WERI-Rb-1 (cell line): ENCODE measurements around the gene GAGE12E.
"Not testable (repeated sequence)": the region's sequence is repeated elsewhere in the genome, so short reads cannot be mapped to it uniquely, and the experiment has no call there.

Source experiments
- DNase-seq: peaks from one replicate; pipeline ENCODE4 v3.0.0-alpha.2; 2020
- H3K27ac ChIP-seq: fragments of 250-450 bp; sonication (Bioruptor Pico); 2 replicates; pipeline ENCODE4 v1.5.1; 2020; ENCODE audit warnings: mild to moderate bottlenecking, moderate library complexity
- H3K27me3 ChIP-seq: fragments of 250-450 bp; sonication (Bioruptor Pico); 2 replicates; pipeline ENCODE4 v1.5.1; 2021; ENCODE audit warnings: mild to moderate bottlenecking, low read depth, moderate library complexity; ENCODE audit not compliant: insufficient read depth, severe bottlenecking
- H3K36me3 ChIP-seq: fragments of 250-450 bp; sonication (Bioruptor Pico); 2 replicates; pipeline ENCODE4 v1.5.1; 2020; ENCODE audit warnings: mild to moderate bottlenecking, moderate library complexity
- H3K4me3 ChIP-seq: 2 replicates; pipeline ENCODE4 v1.5.1; 2011; ENCODE audit warnings: low read depth, mild to moderate bottlenecking, control low read depth, low read length
- H3K9me3 ChIP-seq: fragments of 250-450 bp; sonication (Bioruptor Pico); 2 replicates; pipeline ENCODE4 v1.5.1; 2021; ENCODE audit warnings: mild to moderate bottlenecking, moderate library complexity; ENCODE audit not compliant: severe bottlenecking

The GAGE12E gene

GRCh38 chrX:49550989-49551388 lies at the start of gene GAGE12E:
Gene GAGE12E, plus strand, starts transcription at chrX:49551289. Its CDS starts 1,155 bp downstream, at chrX:49552444.
- not testable (repeated sequence) for DNase-seq, H3K27me3 ChIP-seq, H3K9me3 ChIP-seq, H3K4me3 ChIP-seq, H3K36me3 ChIP-seq, H3K27ac ChIP-seq

- not testable (repeated sequence) for H3K4me3 ChIP-seq, H3K36me3 ChIP-seq, DNase-seq, H3K9me3 ChIP-seq, H3K27ac ChIP-seq, H3K27me3 ChIP-seq
These were observed 19.2 kb upstream of the GAGE12E start, which contains the start of gene GAGE12C for GRCh38 chrX:49531877-49532276. Gene GAGE12C, plus strand, starts transcription at chrX:49532177. Its CDS starts 1,155 bp downstream, at chrX:49533332.

GRCh38 chrX:49541433-49541832 lies 9.7 kb upstream of the GAGE12E start, which contains the start of gene GAGE12D:
Gene GAGE12D, plus strand, starts transcription at chrX:49541733. Its CDS starts 1,155 bp downstream, at chrX:49542888.
- not testable (repeated sequence) for H3K4me3 ChIP-seq, H3K9me3 ChIP-seq, H3K27me3 ChIP-seq, H3K36me3 ChIP-seq, DNase-seq, H3K27ac ChIP-seq

GRCh38 chrX:49560542-49560941 lies 9.5 kb downstream of the GAGE12E start, which contains the start of gene GAGE12F:
Gene GAGE12F, plus strand, starts transcription at chrX:49560842. Its CDS starts 1,155 bp downstream, at chrX:49561997.
- not testable (repeated sequence) for H3K4me3 ChIP-seq, H3K9me3 ChIP-seq, H3K27ac ChIP-seq, H3K36me3 ChIP-seq, DNase-seq, H3K27me3 ChIP-seq

- DNase-seq, H3K4me3 ChIP-seq, H3K27ac ChIP-seq, H3K9me3 ChIP-seq, H3K27me3 ChIP-seq, H3K36me3 ChIP-seq: not testable (repeated sequence)
These were observed 17.6 kb downstream of the GAGE12E start for GRCh38 chrX:49568728-49569127.

GRCh38 chrX:49569152-49569551 lies 18.1 kb downstream of the GAGE12E start:
- not testable (repeated sequence) for H3K36me3 ChIP-seq, DNase-seq, H3K27me3 ChIP-seq, H3K9me3 ChIP-seq, H3K27ac ChIP-seq, H3K4me3 ChIP-seq

- not testable (repeated sequence) for H3K4me3 ChIP-seq, H3K9me3 ChIP-seq, H3K36me3 ChIP-seq, DNase-seq, H3K27ac ChIP-seq, H3K27me3 ChIP-seq
These were observed 19.0 kb downstream of the GAGE12E start, which contains the start of gene GAGE12G for GRCh38 chrX:49570100-49570499. Gene GAGE12G, plus strand, starts transcription at chrX:49570400. Its CDS starts 1,155 bp downstream, at chrX:49571555.

GRCh38 chrX:49579649-49580048 lies 28.6 kb downstream of the GAGE12E start, which contains the start of gene GAGE12H:
Gene GAGE12H, plus strand, starts transcription at chrX:49579949. Its CDS starts 1,155 bp downstream, at chrX:49581104.
- not testable (repeated sequence) for H3K27me3 ChIP-seq, H3K27ac ChIP-seq, H3K9me3 ChIP-seq, H3K4me3 ChIP-seq, DNase-seq, H3K36me3 ChIP-seq

GRCh38 chrX:49589196-49589595 lies 38.1 kb downstream of the GAGE12E start, which contains the start of gene GAGE2A:
Gene GAGE2A, plus strand, starts transcription at chrX:49589496. Its CDS starts 1,155 bp downstream, at chrX:49590651.
- not testable (repeated sequence) for H3K4me3 ChIP-seq, DNase-seq, H3K36me3 ChIP-seq, H3K27ac ChIP-seq, H3K9me3 ChIP-seq, H3K27me3 ChIP-seq

GRCh38 chrX:49589769-49590478 lies 38.8 kb downstream of the GAGE12E start:
- H3K9me3 ChIP-seq, H3K27ac ChIP-seq, H3K36me3 ChIP-seq, DNase-seq, H3K4me3 ChIP-seq, H3K27me3 ChIP-seq: not testable (repeated sequence)

- H3K27ac ChIP-seq, H3K36me3 ChIP-seq, H3K27me3 ChIP-seq, DNase-seq, H3K9me3 ChIP-seq, H3K4me3 ChIP-seq: not testable (repeated sequence)
These were observed 39.4 kb downstream of the GAGE12E start for GRCh38 chrX:49590488-49590887.

- H3K27me3 ChIP-seq, H3K9me3 ChIP-seq, DNase-seq, H3K36me3 ChIP-seq, H3K27ac ChIP-seq, H3K4me3 ChIP-seq: not testable (repeated sequence)
These were observed 47.6 kb downstream of the GAGE12E start, which contains the start of gene GAGE1 for GRCh38 chrX:49598720-49599119. Gene GAGE1, plus strand, starts transcription at chrX:49599020. Its CDS starts 1,155 bp downstream, at chrX:49600175.
